Measurements from ENCODE around the gene VWA3A. TPM values are rescaled to one million over a fixed set of nuclear protein-coding genes. Genes with fewer than 3 reads are reported as not detected.
A peak's percentile ranks its signal among the peaks of the same experiment; 100 is the strongest.

VWA3A gene
- total RNA-seq, 3 donors from 2014 or later (not counting 1 experiment from before 2014, with no cell fraction given), result 0.28 to 0.39 (median 0.35) TPM

DNA sequence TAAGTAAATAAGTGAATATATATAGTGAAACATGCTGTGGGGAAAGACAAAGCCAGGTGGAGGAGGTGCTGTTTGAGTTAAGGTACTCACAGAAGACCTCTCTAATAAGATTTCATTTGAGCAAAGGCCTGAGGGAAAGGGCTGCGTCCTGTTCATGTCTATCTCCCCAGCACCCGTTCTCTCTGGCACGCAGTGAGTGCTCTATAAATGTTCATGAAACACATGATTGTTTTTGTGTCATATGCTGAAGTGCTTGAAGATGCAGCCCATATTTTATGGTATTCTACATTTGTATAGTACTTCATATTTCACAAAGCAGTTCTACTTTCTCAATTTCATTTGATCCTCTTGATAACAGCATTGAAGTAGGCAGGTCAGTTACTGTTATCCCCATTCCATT lies 990 bp downstream of the VWA3A start:
- no peaks in the 10 kb centered on the region for H3K9me3 ChIP-seq (ENCODE audit: control insufficient read depth, insufficient read depth, low read length)
- intact Hi-C loops (cut with micrococcal nuclease), result no loop called here
- H3K27me3 Mint-ChIP-seq (ENCODE audit: low read depth in 2 of 2), result peaks cover 4 to 7% of the 10 kb centered on the region in 2 donors

GRCh38 chr16:22093996-22094395 lies 1.7 kb downstream of the VWA3A start:
- peaks cover 3% of the 10 kb centered on the region for H3K4me1 ChIP-seq (ENCODE audit: control insufficient read depth, insufficient read depth, low read length)
- H3K4me1 Mint-ChIP-seq, result peaks cover 0 to 4% of the 10 kb centered on the region in 2 donors
- no peak overlapping the region for H3K27ac Mint-ChIP-seq
- intact Hi-C loops (cut with micrococcal nuclease), result no loop called here
- no peaks in the 10 kb centered on the region for H3K9me3 ChIP-seq (ENCODE audit: control insufficient read depth, insufficient read depth, low read length)
- H3K27me3 Mint-ChIP-seq (ENCODE audit: low read depth in 2 of 2), result peaks cover 4 to 7% of the 10 kb centered on the region in 2 donors
- ATAC-seq (no peak), DNase-seq (no peak)
- H3K27ac ChIP-seq (ENCODE audit: low read length), result no peak overlapping the region
- WGBS (ENCODE audit: insufficient coverage), result 70% methylated on average over 1 of the region's 3 CpGs
- no peak overlapping the region for H3K4me3 ChIP-seq (ENCODE audit: low read length)
- no peaks in the 10 kb centered on the region for H3K36me3 ChIP-seq (ENCODE audit: control insufficient read depth, insufficient read depth, low read length)
- no peaks in the 10 kb centered on the region for H3K9me3 Mint-ChIP-seq
- H3K27me3 ChIP-seq (ENCODE audit: control insufficient read depth, insufficient read depth, low read length), result no peaks in the 10 kb centered on the region
- no peak overlapping the region for H3K4me3 Mint-ChIP-seq
- no peak for TF ChIP-seq CTCF (IDR thresholded peaks at IDR 0.05)
- no peaks in the 10 kb centered on the region for H3K36me3 Mint-ChIP-seq

More for the DNA sequence above, 990 bp downstream of the VWA3A start:
- Mint-ChIP-seq H3K27ac (no peak overlapping the region), H3K4me3 (no peak overlapping the region), H3K4me1 (no peaks in the 10 kb centered on the region), H3K9me3 (no peaks in the 10 kb centered on the region), H3K36me3 (no peaks in the 10 kb centered on the region)
- no peak for TF ChIP-seq CTCF (IDR thresholded peaks at IDR 0.05)
- Histone ChIP-seq H3K27me3 (ENCODE audit: control insufficient read depth, insufficient read depth, low read length) (no peaks in the 10 kb centered on the region), H3K27ac (ENCODE audit: low read length) (no peak overlapping the region), H3K4me1 (ENCODE audit: control insufficient read depth, insufficient read depth, low read length) (no peaks in the 10 kb centered on the region), H3K4me3 (ENCODE audit: low read length) (no peak overlapping the region), H3K36me3 (ENCODE audit: control insufficient read depth, insufficient read depth, low read length) (no peaks in the 10 kb centered on the region)
- 93% methylated on average over 3 of the region's 3 CpGs for WGBS (ENCODE audit: insufficient coverage)
- DNase-seq, result no peak
- no peak for ATAC-seq

DNA sequence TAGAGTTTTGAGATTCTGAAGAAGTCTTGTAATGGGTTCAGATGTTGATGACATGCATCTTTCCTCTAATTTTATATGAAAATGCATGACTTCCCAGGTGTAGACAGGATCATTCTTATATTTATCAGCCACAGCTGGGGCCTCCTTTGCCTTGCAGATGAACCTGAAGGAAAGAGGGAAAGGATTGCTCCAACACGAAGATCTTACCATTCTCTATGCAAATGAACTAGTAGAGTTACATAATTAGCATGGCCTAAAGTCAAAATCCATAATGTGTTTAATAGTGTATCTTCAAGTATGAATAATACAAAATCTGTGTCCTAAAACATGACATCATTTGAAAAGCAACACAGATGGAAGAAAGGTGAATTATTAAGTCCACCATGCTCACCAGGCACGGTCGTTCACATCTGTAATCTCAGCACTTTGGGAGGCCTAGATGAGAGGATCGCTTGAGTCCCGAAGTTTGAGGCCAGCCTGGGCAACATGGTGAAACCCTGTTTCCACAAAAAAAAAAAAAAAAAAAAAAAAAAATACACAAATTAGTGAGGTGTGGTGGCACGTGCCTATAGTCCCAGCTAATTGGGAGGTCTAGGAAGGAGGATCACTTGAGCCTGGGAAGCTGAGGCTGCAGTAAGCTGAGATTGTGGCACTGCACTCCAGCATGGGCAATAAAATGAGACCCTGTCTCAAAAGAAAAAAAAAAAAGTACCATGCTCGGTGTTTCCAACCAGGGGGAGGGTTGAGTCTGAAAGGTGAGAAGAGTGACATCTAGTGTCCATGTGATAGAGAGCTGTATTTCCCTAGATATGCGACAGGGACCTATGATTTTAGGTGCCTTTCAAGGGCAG lies 6.3 kb downstream of the VWA3A start:
- TF ChIP-seq CTCF (IDR thresholded peaks at IDR 0.05), result no peak
- Mint-ChIP-seq H3K27me3 (ENCODE audit: low read depth in 2 of 2) (peaks cover 4 to 7% of the 10 kb centered on the region in 2 donors), H3K27ac (no peak overlapping the region), H3K9me3 (no peaks in the 10 kb centered on the region), H3K4me1 (peaks cover 0 to 5% of the 10 kb centered on the region in 2 donors), H3K4me3 (no peak overlapping the region), H3K36me3 (no peaks in the 10 kb centered on the region)
- no peak overlapping the region for H3K4me3 ChIP-seq (ENCODE audit: low read length)
- H3K27me3 ChIP-seq (ENCODE audit: control insufficient read depth, insufficient read depth, low read length), result no peaks in the 10 kb centered on the region
- H3K27ac ChIP-seq (ENCODE audit: low read length), result no peak overlapping the region
- H3K4me1 ChIP-seq (ENCODE audit: control insufficient read depth, insufficient read depth, low read length), result peaks cover 3% of the 10 kb centered on the region
- DNase-seq (peak in 1 of 2 donors; percentile 65), ATAC-seq (peak; percentile 47 to 79 (median 69))
- WGBS (ENCODE audit: insufficient coverage), result 59% methylated on average over 6 of the region's 8 CpGs
- H3K36me3 ChIP-seq (ENCODE audit: control insufficient read depth, insufficient read depth, low read length), result no peaks in the 10 kb centered on the region
- intact Hi-C loops (cut with micrococcal nuclease), result no loop called here
- no peaks in the 10 kb centered on the region for H3K9me3 ChIP-seq (ENCODE audit: control insufficient read depth, insufficient read depth, low read length)

All from natural killer cell (primary cell).